GM19397 (cell line): ENCODE measurements around the gene P4HA3.
"Not testable (repeated sequence)": the region's sequence is repeated elsewhere in the genome, so short reads cannot be mapped to it uniquely, and the experiment has no call there.

Source experiments
- ATAC-seq: cut with Tn5 transposase; IDR thresholded peaks from one replicate; pipeline ENCODE4 v1.9.1; 2021; ENCODE audit warnings: mild to moderate bottlenecking, moderate library complexity; ENCODE audit not compliant: unreplicated experiment

P4HA3 gene

DNA sequence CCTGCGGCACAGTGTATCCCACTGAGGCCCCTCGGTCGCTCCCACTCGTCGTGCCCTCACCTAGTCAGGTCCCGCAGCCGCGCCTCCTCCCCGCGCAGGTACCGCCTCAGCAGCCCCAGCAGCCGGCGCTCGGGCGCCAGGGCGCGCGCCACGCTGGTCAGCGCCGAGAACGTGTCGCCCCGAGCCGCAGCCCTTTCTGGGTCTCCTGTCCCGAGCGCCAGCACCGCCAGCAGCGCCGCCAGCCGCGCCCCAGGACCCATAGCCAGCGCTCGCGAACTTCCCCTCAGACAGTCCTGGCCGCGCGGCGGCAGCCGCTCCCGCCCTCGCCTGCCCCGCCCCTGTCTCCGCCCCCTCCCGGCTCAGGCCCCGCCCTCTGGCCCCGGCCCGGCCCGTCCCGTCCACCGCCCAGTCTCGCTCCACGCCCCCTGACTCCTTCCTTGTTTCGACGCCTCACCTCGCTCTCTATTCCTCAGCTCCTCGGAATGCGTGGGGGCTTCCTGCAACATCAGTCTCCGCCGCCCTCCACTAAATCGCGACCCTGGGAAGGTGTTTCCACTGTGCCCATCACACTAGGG, at the start of gene P4HA3:
Gene P4HA3, minus strand, starts transcription at position 289 of the 575 bp plus-strand sequence. Its CDS starts 29 bp downstream, at position 260.
- no peak for ATAC-seq

DNA sequence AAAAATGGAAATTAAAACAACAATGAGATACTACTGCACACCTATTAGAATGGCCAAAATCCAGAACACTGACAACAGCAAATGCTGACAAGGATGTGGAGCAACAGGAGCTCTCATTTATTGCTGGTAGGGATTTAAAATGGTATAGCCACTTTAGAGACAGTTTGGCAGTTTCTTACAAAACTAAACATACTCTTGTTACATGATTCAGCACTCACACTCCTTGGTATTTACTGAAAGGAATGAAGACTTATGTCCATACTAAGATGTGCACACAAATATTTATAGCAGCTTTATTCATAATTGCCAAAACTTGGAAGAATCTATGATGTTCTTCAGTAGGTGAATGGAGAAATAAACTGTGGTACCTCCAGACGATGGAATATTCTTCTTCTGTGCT, 46.0 kb upstream of the P4HA3 start:
- no peak for ATAC-seq

DNA sequence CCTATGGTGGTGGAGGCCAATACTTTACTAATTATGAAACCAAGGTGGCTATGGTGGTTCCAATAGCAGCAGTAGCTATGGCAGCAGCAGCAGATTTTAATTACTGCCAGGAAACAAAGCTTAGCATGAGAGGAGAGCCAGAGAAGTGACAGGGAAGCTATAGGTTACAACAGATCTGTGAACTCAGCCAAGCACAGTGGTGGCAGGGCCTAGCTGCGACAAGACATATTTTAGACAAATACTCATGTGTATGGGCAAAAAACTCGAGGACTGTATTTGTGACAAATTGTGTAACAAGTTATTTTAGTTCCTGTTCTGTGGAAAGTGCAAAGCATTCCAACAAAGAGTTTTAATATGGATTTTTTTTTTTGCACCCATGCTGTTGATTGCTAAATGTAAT, 44.2 kb upstream of the P4HA3 start:
- ATAC-seq: no peak

GRCh38 chr11:74354036-74354435, 42.6 kb upstream of the P4HA3 start:
- ATAC-seq: no peak

DNA sequence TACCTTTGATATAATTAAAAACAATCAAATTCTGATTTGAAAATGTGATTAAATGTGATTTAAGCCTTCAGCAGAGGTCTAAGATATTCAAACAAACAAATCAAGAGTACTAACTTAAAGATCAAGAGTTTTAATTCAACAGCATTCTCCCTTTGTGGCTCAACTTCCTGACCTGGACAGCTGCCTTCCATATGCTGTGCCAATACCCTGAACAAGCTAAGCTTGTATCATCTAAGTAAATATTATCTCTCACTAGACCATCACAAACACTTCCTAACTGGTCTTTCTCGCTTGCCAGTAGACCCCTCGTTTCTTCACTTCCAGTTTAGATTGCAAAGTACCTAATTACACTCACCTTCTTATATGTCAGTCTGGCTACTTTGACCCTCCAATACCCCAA, 35.9 kb upstream of the P4HA3 start:
- no peak for ATAC-seq

- ATAC-seq: no peak
Observed at GRCh38 chr11:74345420-74345819, 34.0 kb upstream of the P4HA3 start.

- no peak for ATAC-seq
Observed at GRCh38 chr11:74341921-74342320, 30.5 kb upstream of the P4HA3 start.

DNA sequence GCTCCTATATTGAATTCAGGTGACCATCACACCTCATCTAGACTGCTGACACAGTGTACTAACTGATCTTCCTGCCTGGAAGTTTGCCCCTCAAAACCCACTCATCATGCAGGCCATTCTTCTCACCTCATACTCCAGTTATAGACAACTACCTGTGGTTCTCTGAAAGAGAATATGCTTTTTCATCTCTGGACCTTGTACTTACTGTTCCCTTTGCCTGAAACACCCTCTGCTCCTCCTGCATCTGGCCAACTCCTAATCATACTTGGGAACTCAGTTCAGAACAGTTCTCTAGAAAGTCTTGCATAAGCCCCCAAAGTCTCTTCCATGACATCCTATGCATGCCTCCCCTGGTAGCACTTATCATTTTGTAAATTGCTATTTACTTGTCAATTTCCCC, 28.2 kb upstream of the P4HA3 start:
- no peak for ATAC-seq

DNA sequence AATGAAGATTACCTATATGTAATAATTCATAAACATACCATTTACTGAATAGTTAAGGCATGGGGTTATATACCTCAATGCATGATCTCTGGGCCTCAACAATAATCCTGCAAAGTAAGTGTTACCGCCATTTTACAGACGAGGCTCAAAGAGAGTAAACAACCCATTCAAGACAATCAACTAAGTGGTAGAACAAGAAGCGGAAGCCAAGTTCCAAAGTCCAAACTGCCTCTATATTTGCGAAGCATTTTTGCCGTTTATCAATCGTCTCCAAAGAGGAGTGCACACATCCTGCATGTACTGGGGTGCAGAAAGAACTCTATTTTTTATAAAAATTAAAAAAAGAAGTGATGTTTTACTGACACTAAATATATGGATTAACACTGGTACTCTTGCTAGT, 27.5 kb upstream of the P4HA3 start:
- ATAC-seq: no peak

DNA sequence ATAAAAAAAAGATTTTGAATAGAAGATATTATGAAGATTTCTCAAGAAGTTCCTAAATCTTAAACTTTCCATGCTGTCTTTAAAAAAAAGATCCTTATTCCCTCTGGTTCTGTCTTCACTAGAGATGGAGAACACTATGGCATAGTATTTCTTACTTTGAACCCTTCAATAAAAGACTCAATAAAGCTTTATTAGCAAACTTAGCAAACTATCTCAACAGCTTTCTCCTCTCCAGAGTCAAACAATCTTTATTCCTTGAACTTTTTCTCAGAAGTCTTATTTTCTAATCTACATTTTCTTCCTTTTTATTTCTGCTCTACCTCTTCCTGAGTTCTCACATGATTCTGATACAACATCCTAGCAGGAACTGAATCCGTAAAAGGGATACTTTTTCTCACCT, 21.8 kb upstream of the P4HA3 start:
- ATAC-seq: no peak

DNA sequence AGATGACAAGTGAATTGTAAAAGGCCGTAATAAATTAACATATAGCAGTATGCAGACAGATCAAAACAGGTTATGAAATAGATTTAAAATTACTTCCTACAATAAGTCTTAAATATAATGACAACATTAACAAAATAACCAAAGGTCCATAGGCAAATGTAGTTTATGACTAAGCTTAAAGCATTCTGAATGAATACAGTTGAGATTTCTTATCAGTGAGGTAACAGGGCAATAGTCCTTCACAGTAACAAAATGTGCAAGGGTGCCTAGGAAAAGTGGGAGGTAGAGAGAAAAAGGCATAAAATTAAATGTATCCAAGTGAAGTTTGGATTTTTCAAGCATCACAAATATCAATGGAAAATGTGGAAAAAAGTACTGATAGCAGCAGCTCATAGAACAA, 20.9 kb upstream of the P4HA3 start:
- no peak for ATAC-seq

GRCh38 chr11:74331000-74331399, 19.6 kb upstream of the P4HA3 start:
- ATAC-seq: not testable (repeated sequence)

DNA sequence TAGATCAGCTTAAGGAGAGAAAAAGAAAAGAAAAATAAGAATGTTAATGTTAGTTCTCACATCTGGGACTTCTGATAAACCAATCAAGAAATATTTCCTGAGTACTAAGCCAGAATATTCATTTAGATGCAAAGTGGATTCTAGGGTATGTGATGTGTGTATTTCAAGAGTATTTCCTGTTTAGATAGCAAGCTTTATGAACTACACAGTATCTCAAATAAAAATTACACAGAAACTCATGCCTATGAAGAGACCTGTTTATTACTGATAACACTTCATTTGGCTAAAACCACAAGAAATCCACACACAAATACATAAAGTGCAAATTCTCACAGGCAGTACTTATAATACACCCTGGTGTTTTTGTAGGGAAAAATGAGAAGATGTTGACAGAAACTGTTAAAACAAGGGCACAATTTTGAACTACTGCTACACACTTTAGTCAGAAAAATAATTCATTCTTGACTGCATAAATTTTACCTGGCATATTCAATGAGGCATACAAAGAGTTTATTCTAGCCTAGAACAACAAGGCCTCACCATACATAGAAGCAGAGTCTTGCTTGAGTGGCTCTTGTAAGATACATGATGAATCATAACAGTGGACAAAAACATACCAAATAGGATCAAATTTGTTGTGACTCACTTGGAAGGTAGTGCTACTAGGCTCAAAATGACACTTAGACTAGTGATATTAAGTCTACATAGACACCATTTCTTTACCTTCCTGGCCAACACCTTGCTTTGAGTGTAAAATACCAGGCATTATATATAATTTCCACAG, 18.8 kb upstream of the P4HA3 start:
- ATAC-seq: no peak

GRCh38 chr11:74327076-74327475, 15.6 kb upstream of the P4HA3 start:
- ATAC-seq: no peak

GRCh38 chr11:74326665-74327064, 15.2 kb upstream of the P4HA3 start:
- ATAC-seq: no peak

GRCh38 chr11:74325649-74326645, 14.5 kb upstream of the P4HA3 start:
- ATAC-seq: no peak

DNA sequence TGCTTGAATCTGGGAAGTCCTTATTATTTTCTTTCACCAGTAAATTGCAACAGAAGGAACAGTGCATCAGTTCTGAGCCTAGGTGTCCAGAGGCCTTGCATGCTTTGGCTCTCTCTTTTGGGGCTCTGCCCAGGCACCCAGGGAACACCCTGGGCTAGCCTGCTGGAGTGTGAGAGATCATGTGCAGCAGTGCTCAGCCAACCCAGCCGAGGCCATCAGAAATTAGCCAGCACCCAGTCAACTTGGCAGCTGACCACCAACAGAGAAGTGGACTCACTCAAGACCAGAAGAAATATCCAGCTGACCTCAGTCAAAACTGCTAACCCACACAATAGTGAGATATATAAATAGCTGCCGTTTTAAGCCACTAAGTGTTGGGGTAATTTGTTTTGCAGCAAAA, 11.2 kb upstream of the P4HA3 start:
- no peak for ATAC-seq

GRCh38 chr11:74321487-74322188, 10.2 kb upstream of the P4HA3 start:
- ATAC-seq: no peak

DNA sequence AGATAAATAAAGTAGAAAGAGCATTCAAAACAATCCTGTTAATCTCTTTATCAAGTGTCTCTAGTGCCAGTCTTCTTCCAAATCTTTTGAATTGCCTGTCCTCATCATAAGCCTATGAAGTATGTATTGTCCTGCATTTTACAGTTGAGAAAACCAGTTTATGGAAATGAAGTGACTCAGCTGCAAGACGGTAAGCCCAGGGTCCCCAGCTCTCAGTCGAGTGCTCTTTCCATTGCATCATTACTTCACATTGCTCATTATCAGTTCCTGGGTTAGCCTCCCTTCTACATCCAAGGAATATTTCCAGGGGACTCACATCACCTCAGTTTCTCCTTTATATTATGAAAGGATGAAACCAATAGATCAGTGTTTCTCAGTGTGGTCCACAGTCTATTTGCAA, 9.1 kb upstream of the P4HA3 start:
- no peak for ATAC-seq

- no peak for ATAC-seq
Observed at GRCh38 chr11:74319139-74319816, 7.8 kb upstream of the P4HA3 start.
